GM23248 (cell line): ENCODE measurements around the gene C17orf100.

ENCODE experiments used
- EZH2 ChIP-seq: fragments of 200-600 bp; sonication (generic); IDR thresholded peaks from 2 replicates; pipeline ENCODE4 v1.6.1; 2018; ENCODE audit warnings: antibody characterized with exemption, mild to moderate bottlenecking; ENCODE audit not compliant: insufficient read depth, poor library complexity, severe bottlenecking
- EZH2phosphoT487 ChIP-seq: fragments of 200-600 bp; sonication (generic); IDR thresholded peaks from 2 replicates; pipeline ENCODE4 v1.6.1; 2018; ENCODE audit warnings: antibody characterized with exemption, moderate library complexity, mild to moderate bottlenecking, low read depth; ENCODE audit not compliant: insufficient read depth

DNA sequence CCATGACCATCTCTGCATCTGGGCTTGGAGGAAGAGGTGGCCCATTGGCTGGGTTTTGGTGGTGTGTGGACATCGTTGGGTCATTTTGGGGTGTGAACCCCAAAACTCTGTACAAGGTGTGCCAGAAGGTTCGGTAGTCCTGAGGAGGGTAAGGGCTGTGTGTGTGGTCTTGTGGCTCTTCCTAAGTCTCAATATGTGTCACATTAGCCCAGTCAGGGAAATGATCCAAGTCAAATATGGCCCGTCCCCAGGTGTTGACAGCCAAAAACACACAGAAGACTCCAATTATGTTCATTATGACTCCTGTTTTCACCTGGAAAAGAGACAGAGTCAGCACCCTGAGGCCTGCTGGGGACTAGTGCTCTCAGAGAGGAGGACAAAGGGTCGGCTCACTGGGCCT lies 34.5 kb downstream of the C17orf100 start:
- TF ChIP-seq EZH2 (no peak), EZH2phosphoT487 (no peak)
